Measurements from ENCODE around the gene TMEM258.

DNA sequence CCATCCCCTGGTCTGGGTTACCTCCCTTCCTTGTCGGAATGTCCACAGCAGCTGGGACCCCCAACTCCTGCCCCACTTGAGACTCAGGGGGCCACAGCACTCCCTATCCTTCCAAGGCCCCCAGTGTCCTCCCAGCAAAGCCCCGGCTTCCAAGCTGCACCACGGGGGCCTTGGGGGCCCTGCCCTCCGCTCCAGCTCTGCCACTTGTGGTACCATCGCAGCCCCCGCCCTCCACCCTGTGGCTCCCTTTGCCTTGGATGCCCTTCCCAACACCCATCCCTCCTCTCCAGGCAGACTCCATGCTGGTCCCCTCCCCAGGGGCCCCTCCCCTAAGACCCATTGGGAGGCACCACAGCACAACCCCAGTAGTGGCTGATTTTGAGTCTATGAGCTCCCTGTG is 17.3 kb downstream of the TMEM258 start:
- TF ChIP-seq GATA2 (IDR thresholded peaks at IDR 0.05; ENCODE audit: low read depth, low read length) = no peak
- no peak for TF ChIP-seq GATA3 (IDR thresholded peaks at IDR 0.05; ENCODE audit: low read depth, low read length)
